Measurements from ENCODE around the gene THSD4.

The THSD4 gene

GRCh38 chr15:71628988-71629770 lies 513.9 kb downstream of the THSD4 start:
- no peak for DNase-seq (ENCODE audit: low read depth)

DNA sequence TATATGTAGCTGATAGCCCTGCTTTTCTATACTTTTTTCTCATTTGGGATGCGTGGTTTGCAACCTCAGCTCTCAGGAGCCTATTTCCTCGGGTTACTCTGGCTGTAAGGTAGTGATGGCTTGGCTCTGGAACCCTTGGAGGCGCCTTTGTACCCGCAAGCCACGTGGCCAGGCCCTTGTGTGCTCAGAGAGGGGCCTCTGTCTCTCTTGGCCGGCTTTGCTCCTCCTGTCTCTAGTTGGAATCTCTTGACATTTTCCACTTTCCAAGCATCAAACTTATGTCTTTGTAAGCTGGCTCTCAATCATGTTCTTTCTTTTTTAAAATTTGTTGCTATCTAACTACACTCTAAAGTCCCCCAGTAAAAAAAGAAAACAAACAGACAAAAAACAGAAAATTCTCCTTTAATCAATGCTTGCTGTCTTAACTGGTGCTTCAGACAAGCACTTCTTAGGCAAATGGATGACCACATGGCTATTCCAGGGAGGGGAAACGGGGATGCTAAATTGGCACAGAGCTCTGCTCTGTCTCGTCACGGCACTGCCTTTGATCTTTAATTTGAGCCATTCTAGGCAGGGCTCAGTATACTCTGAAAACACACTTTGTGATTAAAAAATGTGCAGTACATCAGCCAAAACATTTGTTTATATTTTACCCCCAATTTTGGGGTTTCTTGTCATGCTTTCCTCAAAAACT lies 514.7 kb downstream of the THSD4 start:
- DNase-seq (ENCODE audit: low read depth), result no peak

DNA sequence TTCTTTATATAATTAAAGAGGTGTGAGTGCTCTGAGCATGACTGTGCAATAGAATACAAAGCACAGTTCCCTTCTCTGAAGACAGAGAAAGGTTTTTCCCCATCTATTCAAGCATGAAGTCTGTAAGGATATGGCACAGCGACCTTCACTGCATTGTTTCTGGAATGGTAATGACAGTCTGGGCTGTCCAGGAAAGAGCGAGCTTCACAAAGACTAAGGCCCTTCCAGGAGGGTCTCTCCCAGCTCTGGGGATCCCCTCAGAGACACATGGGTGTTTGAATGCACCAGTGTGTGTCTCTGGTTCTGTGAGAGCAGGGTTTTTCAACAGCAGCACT lies 515.2 kb downstream of the THSD4 start:
- no peak for DNase-seq (ENCODE audit: low read depth)

- DNase-seq (ENCODE audit: low read depth), result no peak
Measured at GRCh38 chr15:71632576-71633195, 517.4 kb downstream of the THSD4 start.

GRCh38 chr15:71634820-71635560 lies 519.7 kb downstream of the THSD4 start:
- no peak for DNase-seq (ENCODE audit: low read depth)

GRCh38 chr15:71635735-71636134 lies 520.5 kb downstream of the THSD4 start:
- no peak for DNase-seq (ENCODE audit: low read depth)

DNA sequence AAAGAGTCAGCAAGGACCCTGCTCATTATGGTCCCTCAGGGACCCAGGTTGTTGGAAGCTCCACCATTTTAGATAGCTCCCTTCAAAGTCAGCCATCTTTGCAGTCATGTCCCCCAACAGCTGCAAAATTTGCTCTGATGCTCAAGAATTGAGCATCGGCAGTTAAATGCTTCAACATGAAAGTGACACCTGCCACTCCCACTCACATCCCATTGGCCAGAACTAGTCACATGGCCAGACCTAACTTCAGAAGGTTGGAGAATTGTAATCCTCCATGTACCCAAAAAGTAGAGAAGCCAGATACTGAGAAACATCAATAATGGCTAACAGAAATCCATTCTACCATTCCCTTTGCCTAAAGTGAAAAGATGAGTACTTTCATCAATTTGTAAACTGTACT lies 523.6 kb downstream of the THSD4 start:
- no peak for DNase-seq (ENCODE audit: low read depth)

DNA sequence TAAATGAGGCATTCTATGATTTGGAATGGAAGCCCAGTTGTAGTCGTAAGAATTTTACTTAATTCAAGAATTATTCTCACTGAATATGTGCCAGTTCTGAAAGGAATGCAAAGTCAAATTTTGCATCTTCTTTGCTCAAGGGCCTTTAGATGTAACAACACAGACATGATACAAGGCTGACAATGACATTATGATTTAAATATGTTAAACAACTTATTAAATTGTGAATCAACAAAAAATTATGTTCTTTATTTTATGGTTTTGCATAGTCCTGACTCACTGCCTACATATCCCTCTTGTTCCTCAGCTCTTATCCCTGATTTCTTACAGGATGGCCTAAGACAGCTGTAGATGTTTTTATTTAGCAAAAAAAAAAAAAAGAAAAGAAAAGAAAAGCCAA lies 524.2 kb downstream of the THSD4 start:
- DNase-seq (ENCODE audit: low read depth), result no peak

GRCh38 chr15:71643918-71644317 lies 528.6 kb downstream of the THSD4 start:
- DNase-seq (ENCODE audit: low read depth), result no peak

DNA sequence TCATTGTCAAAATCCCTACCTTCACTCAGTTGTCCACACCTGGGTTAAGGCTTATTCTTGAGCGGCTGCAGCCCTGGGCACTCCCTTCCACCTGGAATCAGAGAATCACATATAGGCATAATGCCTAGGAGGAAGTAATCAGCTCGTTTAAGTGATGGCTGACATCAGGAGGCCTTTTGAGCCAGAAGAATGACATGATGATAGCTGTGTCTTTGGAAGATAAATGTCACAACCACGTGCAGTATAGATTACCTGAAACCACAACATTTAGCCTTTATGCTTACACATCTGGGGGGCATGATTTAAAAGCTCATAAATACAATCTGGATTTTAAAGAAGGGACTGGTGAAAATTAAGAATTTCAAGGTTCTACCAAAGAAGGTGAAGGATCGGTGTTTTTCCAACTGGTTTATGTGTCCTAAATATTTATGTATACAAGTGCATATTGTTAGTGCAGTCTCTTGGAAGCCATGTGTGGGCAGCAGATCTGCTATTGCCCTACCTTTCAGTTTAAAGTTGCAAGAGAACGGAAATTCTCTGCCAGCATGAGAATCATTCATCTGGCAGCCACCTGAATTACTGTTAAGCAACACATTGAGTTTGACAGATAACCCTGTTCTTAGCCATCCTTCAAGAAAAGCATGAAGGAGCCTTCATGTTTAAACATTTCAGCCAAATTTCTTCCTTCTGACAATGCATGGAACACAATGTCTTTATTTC lies 531.7 kb downstream of the THSD4 start:
- DNase-seq (ENCODE audit: low read depth), result no peak

- DNase-seq (ENCODE audit: low read depth), result no peak
Measured at GRCh38 chr15:71647487-71647808, 532.2 kb downstream of the THSD4 start.

GRCh38 chr15:71648095-71648494 lies 532.8 kb downstream of the THSD4 start:
- no peak for DNase-seq (ENCODE audit: low read depth)

DNA sequence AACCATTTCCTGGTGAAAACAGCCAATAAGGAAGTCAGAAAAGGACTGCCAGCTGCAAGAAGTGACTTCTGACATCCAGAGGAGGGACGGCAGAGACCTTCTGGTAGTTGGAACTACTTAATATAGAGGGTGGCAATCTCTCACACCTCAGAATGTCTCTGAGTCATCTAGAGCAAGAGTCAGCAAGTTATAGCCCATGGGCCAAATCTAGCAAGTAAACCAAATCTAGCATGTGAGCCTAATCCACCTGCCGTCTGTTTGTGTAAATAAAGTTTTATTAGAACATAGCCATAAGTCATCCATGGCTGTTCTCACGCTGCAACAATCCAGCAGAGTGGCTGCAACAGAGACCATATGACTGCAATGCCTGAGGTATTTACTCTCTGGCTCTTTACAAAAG lies 534.6 kb downstream of the THSD4 start:
- no peak for DNase-seq (ENCODE audit: low read depth)

DNA sequence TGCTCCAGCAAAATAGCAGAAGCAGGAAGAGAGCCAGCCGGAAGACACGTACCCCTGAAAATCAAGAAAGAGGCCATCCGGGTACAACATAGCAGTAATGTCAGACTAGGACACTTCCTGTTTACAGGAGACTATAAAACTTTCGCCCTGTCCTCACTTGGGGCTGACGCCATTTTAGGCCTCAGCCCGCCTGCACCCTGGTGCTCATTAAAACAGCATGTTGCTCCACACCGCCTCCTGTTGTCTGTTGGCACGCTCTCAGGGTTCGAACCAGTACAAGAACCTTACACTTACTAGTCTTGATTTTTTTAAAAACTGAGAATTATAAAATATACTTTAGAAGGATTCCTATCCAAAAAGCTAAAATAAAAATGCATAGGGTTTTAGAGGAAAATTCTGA lies 535.3 kb downstream of the THSD4 start:
- no peak for DNase-seq (ENCODE audit: low read depth)

DNA sequence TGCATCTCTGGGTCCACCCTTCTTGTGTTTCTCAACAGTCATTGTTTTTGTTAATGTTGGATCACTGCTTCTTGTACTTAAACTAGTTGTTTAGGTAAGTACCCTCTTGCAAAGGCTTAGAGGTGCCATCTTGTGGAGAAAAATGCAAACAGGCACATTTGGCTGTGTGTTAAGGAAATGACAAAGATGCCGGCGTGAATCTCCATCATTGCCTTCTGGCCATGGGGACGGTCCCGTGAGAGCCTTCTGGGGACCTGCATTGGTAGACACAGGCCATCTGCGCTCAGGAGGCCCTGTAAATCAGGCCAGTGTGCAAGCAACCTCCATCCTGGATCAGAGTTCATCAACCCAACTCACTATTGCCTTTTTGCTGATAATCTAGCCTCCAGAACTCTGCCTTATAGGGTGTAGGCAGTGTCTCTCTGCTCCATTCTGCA lies 536.5 kb downstream of the THSD4 start:
- DNase-seq (ENCODE audit: low read depth), result no peak

DNA sequence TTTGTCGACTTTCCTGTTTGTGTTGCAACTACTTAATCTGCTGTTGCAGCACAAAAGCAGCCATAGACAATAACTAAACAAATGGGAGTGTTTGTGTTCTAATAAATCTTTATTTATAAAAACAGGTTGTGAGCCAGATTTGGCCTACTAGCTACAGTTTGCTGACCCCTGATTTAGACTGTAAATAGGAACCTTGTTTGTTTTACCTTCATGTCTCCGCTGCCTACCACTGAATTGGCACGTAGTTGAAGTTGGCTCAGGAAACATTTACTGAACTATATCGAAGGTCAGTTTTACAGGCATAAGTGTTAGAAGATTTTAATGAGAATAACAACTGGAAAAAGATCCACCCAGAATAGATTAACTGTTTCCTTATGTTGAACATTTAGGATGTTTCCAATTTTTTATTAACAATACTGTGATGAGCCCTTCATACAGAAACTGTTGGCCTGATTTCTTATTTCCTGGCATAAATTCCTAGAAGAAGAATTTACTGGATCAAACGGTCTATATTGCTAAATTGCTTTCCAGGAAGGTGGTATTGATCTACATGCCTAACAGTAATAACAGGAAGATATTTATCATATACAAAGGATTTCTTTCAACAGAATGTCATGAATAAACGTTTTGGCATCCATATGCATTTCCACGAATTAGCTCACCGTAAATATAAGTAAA lies 538.9 kb downstream of the THSD4 start:
- DNase-seq (ENCODE audit: low read depth), result no peak

DNA sequence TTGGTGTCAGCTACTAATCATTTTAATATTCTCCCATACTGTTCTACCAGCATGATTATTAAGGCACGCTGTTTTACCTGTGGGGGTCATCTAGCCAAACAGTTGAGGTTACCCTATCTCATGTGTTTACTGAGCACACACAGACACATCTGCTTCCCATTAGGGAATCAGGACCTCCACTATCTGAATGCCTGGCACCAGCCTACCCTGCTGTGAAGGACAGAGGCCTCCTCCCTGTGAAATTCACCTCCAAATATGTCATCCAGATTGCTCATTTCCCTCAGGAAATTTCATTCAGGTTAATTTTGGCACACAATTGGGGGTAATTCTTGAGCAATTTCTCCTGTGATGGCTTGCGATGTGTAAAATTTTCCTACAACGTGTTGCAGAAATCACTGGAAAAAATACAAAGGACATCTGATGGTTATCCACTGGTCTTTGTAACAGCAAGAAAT lies 539.5 kb downstream of the THSD4 start:
- no peak for DNase-seq (ENCODE audit: low read depth)

DNA sequence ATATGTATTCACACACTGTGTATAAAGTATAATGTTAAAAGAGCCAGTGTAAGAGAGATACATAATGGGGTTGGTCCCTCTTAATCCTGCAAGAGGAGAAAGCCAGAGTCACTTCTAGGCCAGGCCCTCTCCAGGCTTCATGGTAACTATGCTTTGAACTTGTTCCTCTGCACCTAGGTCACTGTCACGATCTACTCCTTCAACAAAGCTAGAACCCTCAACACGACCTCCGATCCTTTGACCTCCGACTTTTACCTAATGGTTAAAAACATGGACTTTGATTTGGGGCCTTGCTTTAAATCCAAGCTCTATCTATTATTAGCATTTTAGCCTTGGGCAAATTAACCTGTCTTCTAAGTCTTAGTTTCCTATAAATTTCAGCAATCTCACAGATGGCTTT lies 541.2 kb downstream of the THSD4 start:
- no peak for DNase-seq (ENCODE audit: low read depth)

- DNase-seq (ENCODE audit: low read depth), result no peak
Measured at GRCh38 chr15:71657141-71657540, 541.9 kb downstream of the THSD4 start.

DNA sequence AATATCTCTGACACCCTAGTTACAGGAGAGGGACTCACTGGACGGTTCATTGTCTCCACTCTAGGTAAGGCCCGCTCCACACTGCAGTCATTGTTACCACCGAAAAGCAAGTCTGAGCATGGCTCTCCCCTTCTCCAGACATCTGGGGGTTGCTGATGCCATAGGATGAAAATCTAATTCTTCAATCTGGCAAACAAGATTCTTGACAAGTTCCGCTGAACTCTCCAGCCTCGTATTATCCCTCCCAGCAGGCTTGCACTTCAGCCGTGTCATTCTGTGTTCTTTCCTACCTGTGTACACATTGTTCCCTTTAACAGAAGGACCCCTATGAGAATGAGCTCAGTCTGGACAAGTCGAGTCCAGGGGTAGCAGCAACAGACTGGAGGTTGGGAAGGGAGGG lies 542.8 kb downstream of the THSD4 start:
- DNase-seq (ENCODE audit: low read depth), result no peak
